ENCODE results near the gene SLC13A4. TPM values are rescaled to one million over a fixed set of nuclear protein-coding genes. Genes with fewer than 3 reads are reported as not detected.

The SLC13A4 gene
- total RNA-seq, 2 donors from 2014 or later = not detected

DNA sequence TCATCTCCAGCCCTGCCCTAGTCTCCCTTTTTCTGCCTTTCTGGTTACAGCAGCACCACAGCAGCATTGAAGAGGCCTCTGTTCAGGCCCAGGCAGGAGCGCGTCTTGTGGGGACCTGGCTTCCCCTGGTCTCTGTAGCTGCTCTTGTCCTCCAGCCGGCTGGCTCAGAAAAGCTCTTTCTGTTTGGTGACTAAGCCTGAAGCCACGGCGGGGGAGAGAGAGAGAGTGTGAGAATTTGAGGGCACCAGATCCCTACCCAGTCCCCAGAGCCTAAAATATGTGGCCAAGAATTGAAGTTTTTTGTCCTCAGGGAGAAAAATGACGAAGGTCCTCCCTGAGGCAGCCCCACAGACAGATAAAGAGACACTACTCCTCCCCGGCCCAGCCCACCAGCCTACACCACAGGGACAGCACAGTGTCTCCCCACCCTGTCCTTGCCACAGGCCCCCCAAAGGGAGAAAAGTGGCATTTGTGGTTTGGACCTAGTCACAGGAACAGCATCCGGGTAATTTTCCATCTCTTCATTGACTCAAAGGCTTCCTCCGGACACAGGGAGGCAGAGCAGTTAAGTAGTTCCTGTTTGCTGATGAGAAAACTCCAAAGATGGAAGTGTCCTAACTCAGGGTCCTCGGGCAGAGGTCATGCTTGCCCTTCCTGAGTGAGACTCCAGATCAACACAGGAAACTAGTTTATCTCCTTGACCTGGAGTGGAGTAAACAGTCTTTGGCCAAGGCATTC is 33.9 kb upstream of the SLC13A4 start:
- H3K27ac Mint-ChIP-seq = no peak overlapping the region
- ATAC-seq (replicated peaks in 1 of 2) = no peak
- no peak overlapping the region for H3K4me3 Mint-ChIP-seq
- H3K27me3 Mint-ChIP-seq (ENCODE audit: low read depth) = peaks cover 41% of the 10 kb centered on the region
- no peaks in the 10 kb centered on the region for H3K36me3 Mint-ChIP-seq (ENCODE audit: insufficient read depth in 2 of 2)
- H3K4me1 Mint-ChIP-seq (ENCODE audit: low read depth) = no peaks in the 10 kb centered on the region
- no peaks in the 10 kb centered on the region for H3K9me3 Mint-ChIP-seq
- DNase-seq = no peak

- Mint-ChIP-seq H3K9me3 (no peaks in the 10 kb centered on the region), H3K4me1 (ENCODE audit: low read depth) (no peaks in the 10 kb centered on the region), H3K4me3 (no peak overlapping the region), H3K27me3 (ENCODE audit: low read depth) (peaks cover 40% of the 10 kb centered on the region), H3K27ac (no peak overlapping the region), H3K36me3 (ENCODE audit: insufficient read depth in 2 of 2) (no peaks in the 10 kb centered on the region)
- DNase-seq = no peak
- ATAC-seq (replicated peaks in 1 of 2) = no peak
Observed at GRCh38 chr7:135759532-135759931, 31.5 kb upstream of the SLC13A4 start.

GRCh38 chr7:135758531-135758932 is 30.5 kb upstream of the SLC13A4 start:
- ATAC-seq (replicated peaks in 1 of 2) = no peak
- Mint-ChIP-seq H3K27ac (no peak overlapping the region), H3K9me3 (no peaks in the 10 kb centered on the region), H3K36me3 (ENCODE audit: insufficient read depth in 2 of 2) (no peaks in the 10 kb centered on the region), H3K4me1 (ENCODE audit: low read depth) (no peaks in the 10 kb centered on the region), H3K27me3 (ENCODE audit: low read depth) (peaks cover 41% of the 10 kb centered on the region), H3K4me3 (no peak overlapping the region)
- no peak for DNase-seq

GRCh38 chr7:135757719-135758411 is 29.9 kb upstream of the SLC13A4 start:
- Mint-ChIP-seq H3K27ac (no peak overlapping the region), H3K4me1 (ENCODE audit: low read depth) (no peaks in the 10 kb centered on the region), H3K36me3 (ENCODE audit: insufficient read depth in 2 of 2) (no peaks in the 10 kb centered on the region), H3K27me3 (ENCODE audit: low read depth) (peaks cover 42% of the 10 kb centered on the region), H3K4me3 (no peak overlapping the region), H3K9me3 (no peaks in the 10 kb centered on the region)
- ATAC-seq (replicated peaks in 1 of 2) (no peak), DNase-seq (no peak)

GRCh38 chr7:135756191-135756590 is 28.2 kb upstream of the SLC13A4 start:
- Mint-ChIP-seq H3K36me3 (ENCODE audit: insufficient read depth in 2 of 2) (no peaks in the 10 kb centered on the region), H3K27me3 (ENCODE audit: low read depth) (peaks cover 38% of the 10 kb centered on the region), H3K27ac (no peak overlapping the region), H3K4me3 (no peak overlapping the region), H3K4me1 (ENCODE audit: low read depth) (no peaks in the 10 kb centered on the region), H3K9me3 (no peaks in the 10 kb centered on the region)
- ATAC-seq (replicated peaks in 1 of 2) (no peak), DNase-seq (no peak)

GRCh38 chr7:135755351-135755753 is 27.4 kb upstream of the SLC13A4 start:
- ATAC-seq (replicated peaks in 1 of 2) (no peak), DNase-seq (no peak)
- H3K4me3 Mint-ChIP-seq = no peak overlapping the region

DNA sequence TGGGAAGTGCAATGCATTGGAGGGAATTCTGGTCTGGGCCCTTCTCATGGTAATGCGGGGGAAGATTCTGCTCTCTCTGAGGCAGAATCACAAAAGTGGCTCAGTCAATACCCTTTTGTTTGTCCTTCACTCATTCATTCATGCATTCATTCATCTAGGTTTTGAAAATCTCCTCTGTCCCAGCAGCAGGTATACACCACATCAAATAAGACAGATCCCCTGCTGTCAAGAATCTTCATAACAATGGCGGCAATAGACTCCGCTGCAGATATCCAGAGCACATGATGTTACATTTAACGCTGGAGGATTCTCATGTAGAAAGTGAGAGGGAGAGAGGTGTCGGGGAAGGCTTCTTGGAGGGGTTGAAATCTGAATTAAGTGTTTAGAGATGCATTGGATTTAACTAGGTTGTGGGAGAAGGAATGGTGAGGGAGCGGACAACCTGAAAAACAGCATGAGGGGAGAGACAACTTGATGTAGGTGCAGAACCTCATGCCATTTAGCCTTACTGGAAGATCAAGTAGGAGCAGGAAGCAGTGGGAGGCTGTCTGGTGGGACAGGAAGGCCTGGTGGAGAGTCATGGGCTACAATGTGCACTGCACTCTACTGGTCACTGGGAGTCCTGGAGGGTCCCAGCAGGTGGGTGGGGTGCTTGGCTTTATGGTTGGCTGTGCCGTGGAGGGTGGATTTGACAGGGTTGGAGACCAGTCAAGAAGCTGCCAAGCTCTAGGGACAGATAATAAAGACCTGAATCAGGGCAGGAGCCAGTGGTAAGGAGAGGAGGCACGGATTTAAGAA is 25.8 kb upstream of the SLC13A4 start:
- peaks cover 32% of the 10 kb centered on the region for H3K27me3 Mint-ChIP-seq (ENCODE audit: low read depth)
- no peaks in the 10 kb centered on the region for H3K9me3 Mint-ChIP-seq
- DNase-seq (no peak), ATAC-seq (replicated peaks in 1 of 2) (no peak)
- H3K4me1 Mint-ChIP-seq (ENCODE audit: low read depth) = no peaks in the 10 kb centered on the region
- H3K36me3 Mint-ChIP-seq (ENCODE audit: insufficient read depth in 2 of 2) = no peaks in the 10 kb centered on the region
- no peak overlapping the region for H3K27ac Mint-ChIP-seq
- no peak overlapping the region for H3K4me3 Mint-ChIP-seq

More at GRCh38 chr7:135755351-135755753, 27.4 kb upstream of the SLC13A4 start:
- Mint-ChIP-seq H3K27me3 (ENCODE audit: low read depth) (peaks cover 38% of the 10 kb centered on the region), H3K9me3 (no peaks in the 10 kb centered on the region), H3K4me1 (ENCODE audit: low read depth) (no peaks in the 10 kb centered on the region), H3K27ac (no peak overlapping the region), H3K36me3 (ENCODE audit: insufficient read depth in 2 of 2) (no peaks in the 10 kb centered on the region)

DNA sequence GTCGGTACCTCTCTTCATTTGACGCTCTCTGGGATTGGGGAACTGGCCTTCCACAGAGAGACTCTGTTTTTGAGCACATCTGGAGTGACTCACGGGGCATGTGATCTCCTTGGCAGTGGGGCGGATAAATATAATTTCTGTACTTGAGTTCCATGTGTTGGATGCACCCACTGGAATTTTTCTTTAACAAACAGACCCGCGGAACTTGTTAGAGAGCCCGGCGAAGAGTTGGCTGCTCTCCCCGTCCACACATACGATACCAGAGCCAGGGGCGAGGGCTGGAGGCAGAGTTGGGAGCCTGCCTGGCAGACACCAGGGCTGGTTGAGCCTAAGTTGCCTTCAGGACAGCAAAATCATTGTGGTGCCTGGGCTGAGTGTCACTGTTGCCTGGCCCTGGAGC is 20.8 kb upstream of the SLC13A4 start, which contains the start of gene FAM180A:
TSS of gene FAM180A (minus strand) at position 44 of the 400 bp plus-strand sequence. CDS start 233 bp downstream, outside the sequence.
- no peak within 1 kb of the TSS for H3K4me3 Mint-ChIP-seq
- no peaks in the 10 kb centered on the region for H3K4me1 Mint-ChIP-seq (ENCODE audit: low read depth)
- H3K9me3 Mint-ChIP-seq = no peaks in the 10 kb centered on the region
- H3K36me3 Mint-ChIP-seq (ENCODE audit: insufficient read depth in 2 of 2) = no peaks in the 10 kb centered on the region
- DNase-seq = no peak
- ATAC-seq (replicated peaks in 1 of 2) = no peak
- peaks cover 12% of the 10 kb centered on the region for H3K27me3 Mint-ChIP-seq (ENCODE audit: low read depth)
- no peak within 1 kb of the TSS for H3K27ac Mint-ChIP-seq

- no peak for DNase-seq
- Mint-ChIP-seq H3K4me1 (ENCODE audit: low read depth) (no peaks in the 10 kb centered on the region), H3K9me3 (no peaks in the 10 kb centered on the region), H3K27ac (no peak overlapping the region), H3K27me3 (ENCODE audit: low read depth) (peaks cover 9% of the 10 kb centered on the region), H3K4me3 (no peak overlapping the region), H3K36me3 (ENCODE audit: insufficient read depth in 2 of 2) (no peaks in the 10 kb centered on the region)
- no peak for ATAC-seq (replicated peaks in 1 of 2)
Observed at GRCh38 chr7:135747366-135747765, 19.4 kb upstream of the SLC13A4 start.

- peaks cover 20% of the 10 kb centered on the region for H3K27me3 Mint-ChIP-seq (ENCODE audit: low read depth)
- H3K36me3 Mint-ChIP-seq (ENCODE audit: insufficient read depth in 2 of 2) = no peaks in the 10 kb centered on the region
- no peak overlapping the region for H3K27ac Mint-ChIP-seq
- DNase-seq (no peak), ATAC-seq (replicated peaks in 1 of 2) (no peak)
- H3K4me3 Mint-ChIP-seq = no peak overlapping the region
- no peaks in the 10 kb centered on the region for H3K9me3 Mint-ChIP-seq
- no peaks in the 10 kb centered on the region for H3K4me1 Mint-ChIP-seq (ENCODE audit: low read depth)
Observed at GRCh38 chr7:135745703-135746312, 17.8 kb upstream of the SLC13A4 start.

GRCh38 chr7:135744938-135745702 is 17.1 kb upstream of the SLC13A4 start:
- ATAC-seq (replicated peaks in 1 of 2) = no peak
- no peak overlapping the region for H3K4me3 Mint-ChIP-seq
- DNase-seq = no peak
- H3K27me3 Mint-ChIP-seq (ENCODE audit: low read depth) = peaks cover 21% of the 10 kb centered on the region
- H3K27ac Mint-ChIP-seq = no peak overlapping the region
- no peaks in the 10 kb centered on the region for H3K36me3 Mint-ChIP-seq (ENCODE audit: insufficient read depth in 2 of 2)
- no peaks in the 10 kb centered on the region for H3K9me3 Mint-ChIP-seq
- H3K4me1 Mint-ChIP-seq (ENCODE audit: low read depth) = no peaks in the 10 kb centered on the region

GRCh38 chr7:135743907-135744731 is 16.1 kb upstream of the SLC13A4 start:
- no peak overlapping the region for H3K27ac Mint-ChIP-seq
- H3K4me1 Mint-ChIP-seq (ENCODE audit: low read depth) = no peaks in the 10 kb centered on the region
- ATAC-seq (replicated peaks in 1 of 2) = no peak
- H3K9me3 Mint-ChIP-seq = no peaks in the 10 kb centered on the region
- H3K27me3 Mint-ChIP-seq (ENCODE audit: low read depth) = peaks cover 21% of the 10 kb centered on the region
- DNase-seq = no peak
- H3K36me3 Mint-ChIP-seq (ENCODE audit: insufficient read depth in 2 of 2) = no peaks in the 10 kb centered on the region
- no peak overlapping the region for H3K4me3 Mint-ChIP-seq

Measured in activated T-cell treated with anti-CD3 and anti-CD28 coated beads, Interleukin-2, amount 50 U/mL, for 72 hours (primary cell).